K562 (cell line): ENCODE results near the gene ECM1. TPM values are rescaled to one million over a fixed set of nuclear protein-coding genes. Genes with fewer than 3 reads are reported as not detected.

ENCODE experiments used
- COPS2 ChIP-seq: fragments of 450-650 bp; conservative IDR thresholded peaks from 2 replicates; pipeline ENCODE4 v1.6.1; 2016; ENCODE audit warnings: mild to moderate bottlenecking, moderate library complexity
- ESRRB ChIP-seq: fragments of 250-450 bp; sonication (Bioruptor Pico); IDR thresholded peaks from 2 replicates; pipeline ENCODE4 v1.5.0; 2020; ENCODE audit warnings: mild to moderate bottlenecking, moderate library complexity, borderline replicate concordance
- ETS2 ChIP-seq: IDR thresholded peaks from 2 replicates; pipeline ENCODE4 v1.6.1; 2016; ENCODE audit warnings: borderline replicate concordance, missing genetic modification characterization, mild to moderate bottlenecking, moderate library complexity, missing compliant biosample characterization; ENCODE audit not compliant: poor library complexity, severe bottlenecking
- FOXA3 ChIP-seq, 2 experiments: fragments of 450-650 bp in 1 of 2; sonication (generic) in 1 of 2; formaldehyde crosslinking; IDR thresholded peaks in 1 of 2; conservative IDR thresholded peaks in 1 of 2; 2 replicates each; pipeline versions ENCODE4 v1.4.0 to v1.8.0; 2020 to 2022; ENCODE audit warnings: mild to moderate bottlenecking in 2 of 2, missing genetic modification reagents in 1 of 2
- GABPA ChIP-seq: fragments of 200-800 bp; sonication (Bioruptor generic); conservative IDR thresholded peaks from 2 replicates; pipeline ENCODE4 v1.6.1; 2016; ENCODE audit warnings: low read depth, missing genetic modification characterization, missing compliant biosample characterization
- HLTF ChIP-seq: fragments of 450-650 bp; IDR thresholded peaks from 2 replicates; pipeline ENCODE4 v1.6.1; 2016
- ILF3 ChIP-seq: fragments of 450-650 bp; IDR thresholded peaks from 2 replicates; pipeline ENCODE4 v1.6.1; 2018; ENCODE audit warnings: antibody characterized with exemption, mild to moderate bottlenecking, moderate library complexity, borderline replicate concordance
- MTF1 ChIP-seq: fragments of 250-450 bp; sonication (Bioruptor Pico); IDR thresholded peaks from 2 replicates; pipeline ENCODE4 v1.9.0; 2021; ENCODE audit warnings: moderate library complexity, mild to moderate bottlenecking, inconsistent platforms, borderline replicate concordance
- MXD1 ChIP-seq: fragments of 250-450 bp; sonication (Bioruptor Pico); IDR thresholded peaks from 2 replicates; pipeline ENCODE4 v1.8.0; 2021; ENCODE audit warnings: borderline replicate concordance, mild to moderate bottlenecking, moderate library complexity; ENCODE audit not compliant: poor library complexity, severe bottlenecking
- MYNN ChIP-seq, 2 experiments: sonication (generic); formaldehyde crosslinking in 1 of 2; IDR thresholded peaks; 2 replicates each; pipeline versions ENCODE4 v1.5.0 to v1.6.1; 2016 to 2020; ENCODE audit warnings: antibody characterized with exemption in 1 of 2, missing genetic modification reagents in 1 of 2
- NFXL1 ChIP-seq: fragments of 450-650 bp; formaldehyde crosslinking; IDR thresholded peaks from 2 replicates; pipeline ENCODE4 v1.4.0; 2021; ENCODE audit warnings: mild to moderate bottlenecking
- PRPF4 ChIP-seq: fragments of 200-400 bp; formaldehyde crosslinking; IDR thresholded peaks from one replicate; pipeline ENCODE4 v1.6.1; 2017; ENCODE audit warnings: low read length, low read depth, mild to moderate bottlenecking; ENCODE audit not compliant: insufficient read depth, poor library complexity, severe bottlenecking
- RREB1 ChIP-seq: fragments of 250-450 bp; sonication (Bioruptor Pico); IDR thresholded peaks from 2 replicates; pipeline ENCODE4 v1.4.0; 2020
- SAFB ChIP-seq: fragments of 200-400 bp; formaldehyde crosslinking; IDR thresholded peaks from 2 replicates; pipeline ENCODE4 v1.6.1; 2017; ENCODE audit warnings: low read depth, low read length, borderline replicate concordance
- ZBTB43 ChIP-seq: sonication (generic); formaldehyde crosslinking; IDR thresholded peaks from 2 replicates; pipeline ENCODE4 v1.8.0; 2023; ENCODE audit warnings: mild to moderate bottlenecking, missing genetic modification reagents
- ZNF143 ChIP-seq: sonication (generic); formaldehyde crosslinking; IDR thresholded peaks from 2 replicates; pipeline ENCODE4 v1.9.0; 2022; ENCODE audit warnings: mild to moderate bottlenecking, missing genetic modification reagents
- ZNF224 ChIP-seq: sonication (generic); formaldehyde crosslinking; IDR thresholded peaks from 2 replicates; pipeline ENCODE4 v1.8.0; 2022; ENCODE audit warnings: mild to moderate bottlenecking, missing genetic modification reagents
- ZNF232 ChIP-seq: sonication (generic); formaldehyde crosslinking; IDR thresholded peaks from 2 replicates; pipeline ENCODE4 v1.8.0; 2022; ENCODE audit warnings: mild to moderate bottlenecking, missing genetic modification reagents
- ZNF586 ChIP-seq: fragments of 450-650 bp; formaldehyde crosslinking; conservative IDR thresholded peaks from 2 replicates; pipeline ENCODE4 v1.4.0; 2020; ENCODE audit warnings: mild to moderate bottlenecking, moderate library complexity
- polyA plus RNA-seq, 8 experiments: library from polyadenylated mRNA; depleted of rRNA in 4 of 8; stranded (reverse) in 5 of 8; unstranded in 3 of 8; fragments of >200 nt; fragmentation: Nextera tagmentation in 2 of 8; fragmentation: Illumina TruSeq in 1 of 8; extraction: Ambion mirVana in 2 of 8; extraction: Trizol in 1 of 8; gene quantifications; 2 replicates each; pipeline versions ENCODE4 v1.2.1 to v1.2.3, GENCODE V29; 2011 to 2014; ENCODE audit warnings: inconsistent platforms in 1 of 8, missing spikeins in 1 of 8
- total RNA-seq, 7 experiments: library from RNA; depleted of rRNA in 6 of 7; stranded (reverse); fragments of >200 nt in 6 of 7; fragmentation: Illumina TruSeq in 2 of 7; extraction: Trizol in 2 of 7; gene quantifications; 2 replicates each; pipeline versions ENCODE4 v1.2.1 to v1.2.3, GENCODE V29; 2011 to 2021; ENCODE audit warnings: low replicate concordance in 1 of 7

Gene ECM1
- total and polyA plus RNA-seq, 9 of the 15 experiments (the other 6 are each of a cell fraction or from before 2014, with no cell fraction given), result 6.6 to 52.2 (median 12.8) TPM

DNA sequence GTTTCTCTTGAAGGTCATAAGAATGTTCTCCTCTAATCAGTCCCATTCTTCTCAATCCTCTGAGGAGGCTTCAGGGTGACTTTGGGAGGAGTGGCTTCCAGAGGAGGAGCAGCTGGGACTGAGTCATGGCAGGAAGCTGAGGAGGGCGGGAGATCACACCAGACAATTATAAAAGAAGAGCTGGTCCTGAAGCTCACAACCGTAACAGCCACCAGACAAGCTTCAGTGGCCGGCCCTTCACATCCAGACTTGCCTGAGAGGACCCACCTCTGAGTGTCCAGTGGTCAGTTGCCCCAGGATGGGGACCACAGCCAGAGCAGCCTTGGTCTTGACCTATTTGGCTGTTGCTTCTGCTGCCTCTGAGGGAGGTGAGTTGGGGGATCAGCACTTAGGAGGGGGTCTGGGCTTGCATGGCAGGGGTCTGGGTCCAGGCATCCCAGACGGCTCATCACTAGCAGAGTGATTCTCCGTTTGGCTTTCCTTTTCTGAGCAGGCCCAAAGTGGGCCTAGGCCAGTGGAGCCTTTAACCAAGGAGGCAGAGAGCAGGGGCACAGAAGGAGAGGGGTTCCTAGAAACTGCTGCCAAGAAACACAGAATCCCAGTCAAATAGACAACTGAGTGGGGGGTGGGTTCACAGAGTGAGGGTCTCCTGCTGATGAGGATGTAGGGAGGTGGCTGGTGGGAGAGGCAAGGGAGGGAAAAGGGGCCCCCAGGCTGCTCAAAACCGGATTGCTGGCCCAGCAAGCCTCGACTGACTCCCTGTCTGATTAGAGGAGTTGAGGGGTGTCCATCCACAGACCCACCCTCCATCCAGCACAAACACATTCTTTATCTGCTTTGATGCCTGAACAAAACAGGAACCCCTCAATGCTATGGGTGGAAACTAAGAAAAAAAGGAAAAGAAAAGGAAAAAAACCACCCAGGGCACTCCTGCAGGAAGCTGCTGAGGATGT is at the start of gene ECM1 (continued):
- TF ChIP-seq RREB1 (CRISPR knock-in tag) (no peak), ILF3 (no peak), GABPA (peak; percentile 13; the same call in 1 of the 2 replicates), ZNF232 (CRISPR knock-in tag) (no peak), ETS2 (tag) (no peak), NFXL1 (CRISPR knock-in tag) (no peak), MTF1 (CRISPR knock-in tag) (no peak), SAFB (no peak), ZNF586 (no peak), MYNN (IDR thresholded peaks at IDR 0.05) (no peak), MYNN (CRISPR knock-in tag; IDR thresholded peaks at IDR 0.05) (no peak), FOXA3 (CRISPR knock-in tag; conservative IDR thresholded peaks at IDR 0.05 in 1 of 2, IDR thresholded peaks at IDR 0.05 in 1 of 2) (no peak), HLTF (no peak), ZNF143 (no peak), PRPF4 (no peak), ESRRB (CRISPR knock-in tag) (no peak), COPS2 (no peak), MXD1 (CRISPR knock-in tag) (no peak), ZNF224 (CRISPR knock-in tag) (no peak), ZBTB43 (no peak)
